Mesenteric fat pad (tissue), 1 donor: ENCODE measurements around the gene SORCS1. TPM values are rescaled to one million over a fixed set of nuclear protein-coding genes. Genes with fewer than 3 reads are reported as not detected.
"Not testable (repeated sequence)": the region's sequence is repeated elsewhere in the genome, so short reads cannot be mapped to it uniquely, and the experiment has no call there.

Experiments used
- DNase-seq: peaks from one replicate; pipeline ENCODE4 v3.0.0-alpha.2; 2020; ENCODE audit warnings: low spot score
- total RNA-seq: library from RNA; stranded (reverse); fragmentation: NEBNext Ultra II Directional; extraction: Animal tissue kit (Norgen Biotek cat#: 25700); gene quantifications from one replicate; pipeline ENCODE4 v1.2.1, GENCODE V29; 2021
- donor health status: DM: yes; HTN: yes; CAD: no.

Gene SORCS1
- total RNA-seq, 1 donor from 2014 or later, result 0.16 TPM

GRCh38 chr10:106947643-106948042, 216.9 kb downstream of the SORCS1 start:
- no peak for DNase-seq

GRCh38 chr10:106942035-106942662, 222.4 kb downstream of the SORCS1 start:
- no peak for DNase-seq

GRCh38 chr10:106941297-106942034, 223.0 kb downstream of the SORCS1 start:
- DNase-seq, result no peak

GRCh38 chr10:106938513-106938912, 226.0 kb downstream of the SORCS1 start:
- DNase-seq, result no peak

GRCh38 chr10:106935978-106936451, 228.5 kb downstream of the SORCS1 start:
- no peak for DNase-seq

GRCh38 chr10:106931853-106932249, 232.7 kb downstream of the SORCS1 start:
- no peak for DNase-seq

- DNase-seq, result no peak
Observed at GRCh38 chr10:106931159-106931852, 233.2 kb downstream of the SORCS1 start.

GRCh38 chr10:106930751-106931150, 233.8 kb downstream of the SORCS1 start:
- DNase-seq, result no peak

- DNase-seq, result no peak
Observed at GRCh38 chr10:106929291-106929895, 235.1 kb downstream of the SORCS1 start.

GRCh38 chr10:106928151-106928550, 236.4 kb downstream of the SORCS1 start:
- DNase-seq, result not testable (repeated sequence)

- DNase-seq, result no peak
Observed at GRCh38 chr10:106925191-106925590, 239.3 kb downstream of the SORCS1 start.

GRCh38 chr10:106920538-106920937, 244.0 kb downstream of the SORCS1 start:
- DNase-seq, result no peak

- no peak for DNase-seq
Observed at GRCh38 chr10:106919871-106920282, 244.6 kb downstream of the SORCS1 start.

GRCh38 chr10:106917452-106918055, 247.0 kb downstream of the SORCS1 start:
- DNase-seq, result no peak

- no peak for DNase-seq
Observed at GRCh38 chr10:106914016-106914415, 250.5 kb downstream of the SORCS1 start.

GRCh38 chr10:106913348-106913747, 251.2 kb downstream of the SORCS1 start:
- DNase-seq, result no peak

- no peak for DNase-seq
Observed at GRCh38 chr10:106911096-106911495, 253.4 kb downstream of the SORCS1 start.

GRCh38 chr10:106910666-106911065, 253.8 kb downstream of the SORCS1 start:
- DNase-seq, result no peak

GRCh38 chr10:106908225-106908624, 256.3 kb downstream of the SORCS1 start:
- DNase-seq, result no peak

GRCh38 chr10:106904209-106904608, 260.3 kb downstream of the SORCS1 start:
- DNase-seq, result no peak

GRCh38 chr10:106903180-106903579, 261.3 kb downstream of the SORCS1 start:
- no peak for DNase-seq
